Measurements from ENCODE around the gene KCNJ9.

DNA sequence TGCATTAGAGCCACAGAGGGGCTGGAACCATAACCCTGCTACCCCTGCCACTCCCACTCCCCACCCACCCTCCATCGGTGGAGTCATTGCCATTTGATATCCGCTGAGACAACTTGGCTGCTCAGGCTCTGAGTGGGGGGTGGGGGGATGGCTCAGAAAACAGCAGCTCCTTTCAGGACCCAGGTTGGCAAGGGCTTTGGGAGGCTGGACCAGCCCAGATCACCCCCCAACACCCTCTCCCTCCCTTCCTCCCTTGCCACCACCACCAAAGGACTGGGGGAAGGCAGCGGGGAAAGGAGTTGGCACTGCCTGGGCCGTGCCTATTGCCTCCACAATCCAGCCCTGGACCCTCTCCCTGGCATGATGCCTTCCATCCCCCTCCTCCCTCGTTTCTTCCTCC, 13.1 kb upstream of the KCNJ9 start:
- TF ChIP-seq POLR2A (IDR thresholded peaks at IDR 0.05; ENCODE audit: low read depth, low read length) (no peak), POLR2AphosphoS5 (IDR thresholded peaks at IDR 0.05; ENCODE audit: low read depth, low read length) (no peak), TAF1 (IDR thresholded peaks at IDR 0.05; ENCODE audit: borderline replicate concordance, low read depth, low read length) (no peak)
